ENCODE results near the gene ENOX1.
"Not testable (repeated sequence)": the region's sequence is repeated elsewhere in the genome, so short reads cannot be mapped to it uniquely, and the experiment has no call there.

The ENOX1 gene

DNA sequence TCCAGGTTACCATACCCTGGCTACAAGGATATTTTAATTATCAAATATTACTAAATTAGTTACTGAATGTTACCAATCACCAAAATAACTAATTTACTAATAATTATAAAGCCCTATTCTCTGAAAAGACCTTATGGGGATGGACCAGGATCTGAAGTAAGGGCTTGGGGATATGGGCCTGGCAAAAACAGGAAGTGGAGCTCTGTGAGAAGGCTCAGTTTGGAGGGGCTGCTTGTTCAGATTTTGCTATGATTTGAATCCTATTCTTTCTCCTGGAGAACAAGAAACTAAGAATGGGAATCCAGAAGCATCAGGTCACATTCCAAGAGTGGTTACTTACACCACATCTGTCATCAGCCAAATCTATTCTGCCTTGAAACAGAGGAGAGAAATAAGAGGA lies 615.3 kb downstream of the ENOX1 start:
- TF ChIP-seq ZNF501 (tag by site-specific recombination; IDR thresholded peaks at IDR 0.05) (no peak), ZNF433 (tag by site-specific recombination; IDR thresholded peaks at IDR 0.05; ENCODE audit: low read depth) (no peak)
- Histone ChIP-seq H3K4me3 (ENCODE audit: low read depth, low read length) (no peak overlapping the region), H3K27ac (ENCODE audit: extremely low read depth, low read depth, low read length) (no peak overlapping the region), H3K9me3 (ENCODE audit: control insufficient read depth, insufficient read depth, low read depth, low read length) (no peaks in the 10 kb centered on the region), H3K4me1 (ENCODE audit: control insufficient read depth, insufficient read depth, low read length) (no peaks in the 10 kb centered on the region), H3K36me3 (ENCODE audit: control insufficient read depth in 2 of 2, insufficient read depth in 1 of 2, low read length in 2 of 2) (no peaks in the 10 kb centered on the region)
- CTCF ChIA-PET: no interaction called here
- POLR2A ChIA-PET: no interaction called here

DNA sequence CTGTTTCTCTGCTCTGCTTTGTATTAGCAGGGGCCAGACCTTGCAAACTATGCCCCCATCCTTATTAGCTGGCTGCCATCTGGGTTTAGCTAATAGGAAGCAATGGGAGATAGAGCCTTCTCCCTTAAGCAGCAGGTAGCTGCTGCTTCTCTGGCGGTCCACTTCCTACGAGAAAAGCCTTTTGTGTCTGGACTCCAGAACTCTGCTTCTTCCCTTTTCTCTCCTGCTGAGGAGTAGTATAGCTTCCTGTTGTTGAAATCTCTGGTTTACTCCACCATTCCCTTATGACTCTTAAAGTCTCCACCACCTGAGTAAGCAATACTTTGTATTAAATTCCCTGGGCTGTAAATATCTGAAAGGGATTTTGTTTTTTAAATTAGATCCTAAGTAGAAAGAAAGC lies 616.3 kb downstream of the ENOX1 start:
- Histone ChIP-seq H3K4me3 (ENCODE audit: low read depth, low read length) (no peak overlapping the region), H3K27ac (ENCODE audit: extremely low read depth, low read depth, low read length) (no peak overlapping the region), H3K4me1 (ENCODE audit: control insufficient read depth, insufficient read depth, low read length) (no peaks in the 10 kb centered on the region), H3K9me3 (ENCODE audit: control insufficient read depth, insufficient read depth, low read depth, low read length) (no peaks in the 10 kb centered on the region), H3K36me3 (ENCODE audit: control insufficient read depth in 2 of 2, insufficient read depth in 1 of 2, low read length in 2 of 2) (no peaks in the 10 kb centered on the region)
- TF ChIP-seq ZSCAN30 (tag by site-specific recombination; IDR thresholded peaks at IDR 0.05) (no peak), ZNF510 (tag by site-specific recombination; IDR thresholded peaks at IDR 0.05; ENCODE audit: insufficient replicate concordance) (no peak), ZSCAN16 (tag by site-specific recombination; IDR thresholded peaks at IDR 0.05) (no peak), ZBTB17 (tag by site-specific recombination; IDR thresholded peaks at IDR 0.05) (no peak), ZNF16 (tag by site-specific recombination; IDR thresholded peaks at IDR 0.05; ENCODE audit: low read depth) (no peak), ZNF266 (tag by site-specific recombination; IDR thresholded peaks at IDR 0.05; ENCODE audit: low read depth) (no peak), ZNF623 (tag by site-specific recombination; IDR thresholded peaks at IDR 0.05) (no peak), ZNF341 (tag by site-specific recombination; IDR thresholded peaks at IDR 0.05; ENCODE audit: low read depth) (no peak), ZNF202 (tag by site-specific recombination; IDR thresholded peaks at IDR 0.05; ENCODE audit: borderline replicate concordance) (no peak), TCF7L2 (IDR thresholded peaks at IDR 0.05; ENCODE audit: borderline replicate concordance, low read depth, low read length) (no peak), ZNF366 (tag by site-specific recombination; conservative IDR thresholded peaks at IDR 0.05) (no peak), ZNF394 (tag by site-specific recombination; IDR thresholded peaks at IDR 0.05; ENCODE audit: borderline replicate concordance) (no peak)
- TF ChIP-seq, protein P1, sequence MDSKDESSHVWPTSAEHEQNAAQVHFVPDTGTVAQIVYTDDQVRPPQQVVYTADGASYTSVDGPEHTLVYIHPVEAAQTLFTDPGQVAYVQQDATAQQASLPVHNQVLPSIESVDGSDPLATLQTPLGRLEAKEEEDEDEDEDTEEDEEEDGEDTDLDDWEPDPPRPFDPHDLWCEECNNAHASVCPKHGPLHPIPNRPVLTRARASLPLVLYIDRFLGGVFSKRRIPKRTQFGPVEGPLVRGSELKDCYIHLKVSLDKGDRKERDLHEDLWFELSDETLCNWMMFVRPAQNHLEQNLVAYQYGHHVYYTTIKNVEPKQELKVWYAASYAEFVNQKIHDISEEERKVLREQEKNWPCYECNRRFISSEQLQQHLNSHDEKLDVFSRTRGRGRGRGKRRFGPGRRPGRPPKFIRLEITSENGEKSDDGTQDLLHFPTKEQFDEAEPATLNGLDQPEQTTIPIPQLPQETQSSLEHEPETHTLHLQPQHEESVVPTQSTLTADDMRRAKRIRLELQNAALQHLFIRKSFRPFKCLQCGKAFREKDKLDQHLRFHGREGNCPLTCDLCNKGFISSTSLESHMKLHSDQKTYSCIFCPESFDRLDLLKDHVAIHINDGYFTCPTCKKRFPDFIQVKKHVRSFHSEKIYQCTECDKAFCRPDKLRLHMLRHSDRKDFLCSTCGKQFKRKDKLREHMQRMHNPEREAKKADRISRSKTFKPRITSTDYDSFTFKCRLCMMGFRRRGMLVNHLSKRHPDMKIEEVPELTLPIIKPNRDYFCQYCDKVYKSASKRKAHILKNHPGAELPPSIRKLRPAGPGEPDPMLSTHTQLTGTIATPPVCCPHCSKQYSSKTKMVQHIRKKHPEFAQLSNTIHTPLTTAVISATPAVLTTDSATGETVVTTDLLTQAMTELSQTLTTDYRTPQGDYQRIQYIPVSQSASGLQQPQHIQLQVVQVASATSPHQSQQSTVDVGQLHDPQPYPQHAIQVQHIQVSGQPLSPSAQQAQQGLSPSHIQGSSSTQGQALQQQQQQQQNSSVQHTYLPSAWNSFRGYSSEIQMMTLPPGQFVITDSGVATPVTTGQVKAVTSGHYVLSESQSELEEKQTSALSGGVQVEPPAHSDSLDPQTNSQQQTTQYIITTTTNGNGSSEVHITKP (tag by site-specific recombination; IDR thresholded peaks at IDR 0.05): no peak
- TF ChIP-seq, protein P2, sequence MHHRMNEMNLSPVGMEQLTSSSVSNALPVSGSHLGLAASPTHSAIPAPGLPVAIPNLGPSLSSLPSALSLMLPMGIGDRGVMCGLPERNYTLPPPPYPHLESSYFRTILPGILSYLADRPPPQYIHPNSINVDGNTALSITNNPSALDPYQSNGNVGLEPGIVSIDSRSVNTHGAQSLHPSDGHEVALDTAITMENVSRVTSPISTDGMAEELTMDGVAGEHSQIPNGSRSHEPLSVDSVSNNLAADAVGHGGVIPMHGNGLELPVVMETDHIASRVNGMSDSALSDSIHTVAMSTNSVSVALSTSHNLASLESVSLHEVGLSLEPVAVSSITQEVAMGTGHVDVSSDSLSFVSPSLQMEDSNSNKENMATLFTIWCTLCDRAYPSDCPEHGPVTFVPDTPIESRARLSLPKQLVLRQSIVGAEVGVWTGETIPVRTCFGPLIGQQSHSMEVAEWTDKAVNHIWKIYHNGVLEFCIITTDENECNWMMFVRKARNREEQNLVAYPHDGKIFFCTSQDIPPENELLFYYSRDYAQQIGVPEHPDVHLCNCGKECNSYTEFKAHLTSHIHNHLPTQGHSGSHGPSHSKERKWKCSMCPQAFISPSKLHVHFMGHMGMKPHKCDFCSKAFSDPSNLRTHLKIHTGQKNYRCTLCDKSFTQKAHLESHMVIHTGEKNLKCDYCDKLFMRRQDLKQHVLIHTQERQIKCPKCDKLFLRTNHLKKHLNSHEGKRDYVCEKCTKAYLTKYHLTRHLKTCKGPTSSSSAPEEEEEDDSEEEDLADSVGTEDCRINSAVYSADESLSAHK (tag by site-specific recombination; IDR thresholded peaks at IDR 0.05): no peak
- TF ChIP-seq, protein P3, sequence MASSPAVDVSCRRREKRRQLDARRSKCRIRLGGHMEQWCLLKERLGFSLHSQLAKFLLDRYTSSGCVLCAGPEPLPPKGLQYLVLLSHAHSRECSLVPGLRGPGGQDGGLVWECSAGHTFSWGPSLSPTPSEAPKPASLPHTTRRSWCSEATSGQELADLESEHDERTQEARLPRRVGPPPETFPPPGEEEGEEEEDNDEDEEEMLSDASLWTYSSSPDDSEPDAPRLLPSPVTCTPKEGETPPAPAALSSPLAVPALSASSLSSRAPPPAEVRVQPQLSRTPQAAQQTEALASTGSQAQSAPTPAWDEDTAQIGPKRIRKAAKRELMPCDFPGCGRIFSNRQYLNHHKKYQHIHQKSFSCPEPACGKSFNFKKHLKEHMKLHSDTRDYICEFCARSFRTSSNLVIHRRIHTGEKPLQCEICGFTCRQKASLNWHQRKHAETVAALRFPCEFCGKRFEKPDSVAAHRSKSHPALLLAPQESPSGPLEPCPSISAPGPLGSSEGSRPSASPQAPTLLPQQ (tag by site-specific recombination; IDR thresholded peaks at IDR 0.05): no peak
- CTCF ChIA-PET: no interaction called here
- POLR2A ChIA-PET: no interaction called here

DNA sequence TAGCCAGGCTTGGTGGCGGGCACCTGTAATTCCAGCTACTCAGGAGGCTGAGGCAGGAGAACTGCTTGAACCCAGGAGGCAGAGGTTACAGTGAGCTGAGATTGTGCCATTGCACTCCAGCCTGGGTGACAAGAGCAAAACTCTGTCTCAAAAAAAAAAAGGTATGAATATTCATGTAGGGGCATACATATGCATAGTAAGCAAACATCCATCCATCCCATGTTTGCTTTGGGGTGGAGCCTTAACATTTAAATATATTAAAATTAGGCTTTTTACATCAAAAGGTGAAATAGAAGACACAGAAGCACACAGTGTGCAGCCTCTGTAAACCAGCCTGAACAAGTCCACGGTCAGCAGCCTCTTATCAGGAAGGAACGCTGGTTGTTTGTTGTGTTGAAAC lies 618.3 kb downstream of the ENOX1 start:
- POLR2A ChIA-PET; H3K36me3 ChIP-seq (ENCODE audit: control insufficient read depth in 2 of 2, insufficient read depth in 1 of 2, low read length in 2 of 2); H3K4me1 ChIP-seq (ENCODE audit: control insufficient read depth, insufficient read depth, low read length); CTCF ChIA-PET; H3K4me3 ChIP-seq (ENCODE audit: low read depth, low read length); H3K27ac ChIP-seq (ENCODE audit: extremely low read depth, low read depth, low read length); H3K9me3 ChIP-seq (ENCODE audit: control insufficient read depth, insufficient read depth, low read depth, low read length): not testable (repeated sequence)

Data from HEK293 (cell line).